ENCODE data around the gene RAB4A. TPM values are rescaled to one million over a fixed set of nuclear protein-coding genes. Genes with fewer than 3 reads are reported as not detected.

RAB4A gene
- total and polyA plus RNA-seq, 9 of the 15 experiments (the other 6 are each of a cell fraction or from before 2014, with no cell fraction given) = 8.3 to 61.0 (median 26.7) TPM

DNA sequence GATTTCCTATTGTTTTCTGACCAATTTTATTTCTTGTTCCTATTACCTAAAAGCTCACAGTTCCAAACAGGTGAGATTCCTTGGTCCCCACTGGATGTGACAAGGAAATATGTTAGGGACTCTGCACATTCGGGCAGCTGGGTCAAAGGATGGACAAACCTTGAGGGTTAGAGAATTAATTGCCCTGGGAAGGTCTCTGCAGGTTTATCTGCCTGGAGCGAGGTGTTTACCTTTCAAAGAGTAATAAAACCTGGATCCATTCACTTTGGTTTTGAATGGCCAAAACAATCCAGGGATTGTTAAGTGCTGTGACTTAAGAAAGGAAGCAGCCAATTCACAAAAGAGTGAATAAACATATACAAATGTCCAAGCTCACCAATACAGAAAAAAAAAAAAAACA is 33.6 kb upstream of the RAB4A start (continued):
- TF ChIP-seq, protein P1, sequence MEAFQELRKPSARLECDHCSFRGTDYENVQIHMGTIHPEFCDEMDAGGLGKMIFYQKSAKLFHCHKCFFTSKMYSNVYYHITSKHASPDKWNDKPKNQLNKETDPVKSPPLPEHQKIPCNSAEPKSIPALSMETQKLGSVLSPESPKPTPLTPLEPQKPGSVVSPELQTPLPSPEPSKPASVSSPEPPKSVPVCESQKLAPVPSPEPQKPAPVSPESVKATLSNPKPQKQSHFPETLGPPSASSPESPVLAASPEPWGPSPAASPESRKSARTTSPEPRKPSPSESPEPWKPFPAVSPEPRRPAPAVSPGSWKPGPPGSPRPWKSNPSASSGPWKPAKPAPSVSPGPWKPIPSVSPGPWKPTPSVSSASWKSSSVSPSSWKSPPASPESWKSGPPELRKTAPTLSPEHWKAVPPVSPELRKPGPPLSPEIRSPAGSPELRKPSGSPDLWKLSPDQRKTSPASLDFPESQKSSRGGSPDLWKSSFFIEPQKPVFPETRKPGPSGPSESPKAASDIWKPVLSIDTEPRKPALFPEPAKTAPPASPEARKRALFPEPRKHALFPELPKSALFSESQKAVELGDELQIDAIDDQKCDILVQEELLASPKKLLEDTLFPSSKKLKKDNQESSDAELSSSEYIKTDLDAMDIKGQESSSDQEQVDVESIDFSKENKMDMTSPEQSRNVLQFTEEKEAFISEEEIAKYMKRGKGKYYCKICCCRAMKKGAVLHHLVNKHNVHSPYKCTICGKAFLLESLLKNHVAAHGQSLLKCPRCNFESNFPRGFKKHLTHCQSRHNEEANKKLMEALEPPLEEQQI (IDR thresholded peaks at IDR 0.05) = no peak
- TF ChIP-seq, protein P2, sequence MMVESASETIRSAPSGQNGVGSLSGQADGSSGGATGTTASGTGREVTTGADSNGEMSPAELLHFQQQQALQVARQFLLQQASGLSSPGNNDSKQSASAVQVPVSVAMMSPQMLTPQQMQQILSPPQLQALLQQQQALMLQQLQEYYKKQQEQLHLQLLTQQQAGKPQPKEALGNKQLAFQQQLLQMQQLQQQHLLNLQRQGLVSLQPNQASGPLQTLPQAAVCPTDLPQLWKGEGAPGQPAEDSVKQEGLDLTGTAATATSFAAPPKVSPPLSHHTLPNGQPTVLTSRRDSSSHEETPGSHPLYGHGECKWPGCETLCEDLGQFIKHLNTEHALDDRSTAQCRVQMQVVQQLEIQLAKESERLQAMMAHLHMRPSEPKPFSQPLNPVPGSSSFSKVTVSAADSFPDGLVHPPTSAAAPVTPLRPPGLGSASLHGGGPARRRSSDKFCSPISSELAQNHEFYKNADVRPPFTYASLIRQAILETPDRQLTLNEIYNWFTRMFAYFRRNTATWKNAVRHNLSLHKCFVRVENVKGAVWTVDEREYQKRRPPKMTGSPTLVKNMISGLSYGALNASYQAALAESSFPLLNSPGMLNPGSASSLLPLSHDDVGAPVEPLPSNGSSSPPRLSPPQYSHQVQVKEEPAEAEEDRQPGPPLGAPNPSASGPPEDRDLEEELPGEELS (CRISPR knock-in tag; IDR thresholded peaks at IDR 0.05; ENCODE audit: borderline replicate concordance) = no peak
- TF ChIP-seq BMI1 (IDR thresholded peaks at IDR 0.05; ENCODE audit: low read length) (no peak), FOXA1 (IDR thresholded peaks at IDR 0.05; ENCODE audit: borderline replicate concordance) (no peak), ESRRA (IDR thresholded peaks at IDR 0.05; ENCODE audit: borderline replicate concordance, low read depth) (no peak)

DNA sequence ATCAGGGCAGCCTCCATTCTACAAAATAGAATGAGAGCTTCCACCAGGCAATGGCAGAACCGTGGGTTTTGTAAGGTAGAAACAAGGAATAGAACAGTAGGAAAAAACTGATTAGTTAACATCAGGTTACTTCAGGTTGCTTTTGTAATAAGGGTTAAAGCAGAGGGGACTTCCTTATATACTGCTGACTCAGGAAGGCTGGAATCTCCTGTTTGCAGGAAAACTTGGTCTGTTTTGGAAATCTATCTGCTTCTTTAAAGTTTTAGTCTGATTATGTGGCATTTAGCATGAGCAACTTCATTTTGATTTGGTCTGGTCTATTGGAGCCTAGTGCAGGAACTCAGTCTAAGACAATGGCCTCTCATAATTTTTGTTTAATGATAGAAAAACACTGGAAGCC is 32.7 kb upstream of the RAB4A start:
- FAIRE-seq (no peak), ATAC-seq (no peak), DNase-seq (ENCODE audit: extremely low read depth in 1 of 4, low spot score in 3 of 4) (no peak)
- no TSS peak for BruUV-seq (replicated peaks)
- no peak overlapping the region for H3K27ac ChIP-seq (ENCODE audit: extremely low read depth, low read depth, low read length)
- H2AFZ ChIP-seq (ENCODE audit: low read depth, low read length) = no peak overlapping the region
- WGBS (ENCODE audit: insufficient coverage, low coverage, missing lambda C conversion rate) = 0% methylated on average over 1 of the region's 1 CpG
- intact Hi-C loops (cut with micrococcal nuclease) (no loop called here), in situ Hi-C loops (cut with MboI) (loop anchor here (10.0 kb wide), 1 partner anchor 553 kb away; no protein-coding TSS in a partner anchor)
- peaks cover 2% of the 10 kb centered on the region; the same call in 1 of the 2 replicates for H3K9me3 ChIP-seq (replicated peaks; ENCODE audit: control insufficient read depth, insufficient read depth, low read depth, low read length)
- H4K20me1 ChIP-seq (replicated peaks; ENCODE audit: control insufficient read depth, insufficient read depth, low read length) = peaks cover 10% of the 10 kb centered on the region
- no peaks in the 10 kb centered on the region for H3K79me2 ChIP-seq (ENCODE audit: control insufficient read depth, insufficient read depth, low read length)
- H3K4me2 ChIP-seq (ENCODE audit: insufficient read depth, low read length) = no peak overlapping the region
- no peak overlapping the region for H3K9ac ChIP-seq (ENCODE audit: insufficient read depth in 1 of 2, low read depth in 2 of 2, low read length in 2 of 2)
- ChIA-PET CTCF (ENCODE audit: low intra/inter-chr PET ratio) (no interaction called here), POLR2A (interaction anchor here (0.7 kb wide), 1 partner anchor 26 kb away, joined by 3 read pairs; no protein-coding TSS in a partner anchor)
- H3K27me3 ChIP-seq (ENCODE audit: control insufficient read depth in 2 of 2, insufficient read depth in 2 of 2, low read length in 2 of 2) = peaks cover 28 to 34% of the 10 kb centered on the region in 2 experiments
- no peaks in the 10 kb centered on the region for H3K36me3 ChIP-seq (ENCODE audit: control insufficient read depth, insufficient read depth, low read length)
- no peak overlapping the region for H3K4me3 ChIP-seq
- no peaks in the 10 kb centered on the region for H3K9me1 ChIP-seq (ENCODE audit: control insufficient read depth, insufficient read depth, low read length)
- peaks cover 0 to 6% of the 10 kb centered on the region in 2 experiments; a peak in 1 of 5 replicates for H3K4me1 ChIP-seq (replicated peaks in 1 of 2; ENCODE audit: control insufficient read depth in 2 of 2, insufficient read depth in 2 of 2, low read length in 2 of 2)
- TF ChIP-seq SRSF9 (IDR thresholded peaks at IDR 0.05; ENCODE audit: borderline replicate concordance, low read depth, low read length) (no peak), KDM5B (IDR thresholded peaks at IDR 0.05; ENCODE audit: insufficient replicate concordance, low read depth, low read length) (no peak), MAFF (IDR thresholded peaks at IDR 0.05; ENCODE audit: low read length) (peak; percentile 54), ZNF316 (IDR thresholded peaks at IDR 0.05) (peak; percentile 65), ZC3H8 (IDR thresholded peaks at IDR 0.05) (no peak), MAFK (IDR thresholded peaks at IDR 0.05; ENCODE audit: low read length) (peak; percentile 41; the same call in 1 of the 2 replicates), C11orf30 (IDR thresholded peaks at IDR 0.05; ENCODE audit: low read depth) (peak; percentile 44; the same call in 1 of the 2 replicates), SMARCE1 (IDR thresholded peaks at IDR 0.05) (no peak), MAFG (tag; conservative IDR thresholded peaks at IDR 0.05) (0 out of 2 replicates have a peak, but pooled peaks have one; percentile 32), DNMT1 (IDR thresholded peaks at IDR 0.05) (no peak), SMAD3 (CRISPR knock-in tag; conservative IDR thresholded peaks at IDR 0.05) (no peak), CBFA2T2 (conservative IDR thresholded peaks at IDR 0.05) (no peak), KDM4B (IDR thresholded peaks at IDR 0.05; ENCODE audit: borderline replicate concordance in 2 of 2, low read depth in 1 of 2) (no peak)
